GM19455 (cell line): ENCODE results near the gene DYSF.
"Not testable (repeated sequence)": the region's sequence is repeated elsewhere in the genome, so short reads cannot be mapped to it uniquely, and the experiment has no call there.

ENCODE experiments used
- ATAC-seq: cut with Tn5 transposase; IDR thresholded peaks from one replicate; pipeline ENCODE4 v1.9.1; 2021; ENCODE audit not compliant: unreplicated experiment

The DYSF gene

DNA sequence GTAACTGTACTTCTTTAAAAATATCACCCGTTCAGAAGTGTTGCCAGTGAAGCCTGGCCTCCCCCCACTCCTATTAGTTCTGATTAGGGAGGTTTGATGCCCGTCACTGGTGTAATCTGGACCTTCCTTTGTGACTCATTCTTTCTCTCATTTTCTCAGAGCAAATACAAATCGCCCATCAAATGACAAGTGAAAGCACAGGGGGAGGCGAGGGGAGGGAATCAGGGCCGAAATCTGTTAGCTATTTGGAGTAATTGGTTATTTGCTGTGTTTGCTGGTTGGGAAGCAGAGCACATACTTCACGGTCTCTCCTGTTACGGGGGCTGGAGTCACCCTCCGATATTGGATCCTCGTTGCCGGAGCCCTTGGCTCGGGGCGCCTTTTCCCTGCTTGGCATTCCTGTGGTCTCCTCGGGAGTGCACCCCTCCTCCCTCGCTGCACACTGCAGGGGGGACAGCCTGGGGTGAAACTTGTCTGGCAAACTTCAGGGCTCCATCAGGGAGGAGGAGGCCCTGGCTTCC, 178.1 kb downstream of the DYSF start:
- no peak for ATAC-seq

DNA sequence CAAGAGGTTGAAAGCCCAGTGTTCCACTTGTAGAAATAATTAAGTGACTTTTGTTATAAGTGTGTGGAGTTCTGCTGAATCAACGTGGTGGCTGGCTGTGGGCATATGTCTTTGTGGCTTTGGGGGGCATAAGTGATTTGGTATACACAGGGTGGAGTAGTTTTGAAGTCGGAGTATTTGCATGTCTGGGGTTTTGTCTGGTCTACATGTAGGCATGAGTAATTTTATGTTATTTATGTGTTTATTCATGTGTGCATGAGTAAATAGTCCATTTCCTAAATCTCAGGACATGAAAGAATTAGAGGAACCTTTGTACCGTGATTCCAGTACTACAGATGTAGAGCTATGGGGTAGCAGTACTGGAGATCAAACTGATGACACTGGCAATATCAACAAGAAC, 179.7 kb downstream of the DYSF start:
- no peak for ATAC-seq

DNA sequence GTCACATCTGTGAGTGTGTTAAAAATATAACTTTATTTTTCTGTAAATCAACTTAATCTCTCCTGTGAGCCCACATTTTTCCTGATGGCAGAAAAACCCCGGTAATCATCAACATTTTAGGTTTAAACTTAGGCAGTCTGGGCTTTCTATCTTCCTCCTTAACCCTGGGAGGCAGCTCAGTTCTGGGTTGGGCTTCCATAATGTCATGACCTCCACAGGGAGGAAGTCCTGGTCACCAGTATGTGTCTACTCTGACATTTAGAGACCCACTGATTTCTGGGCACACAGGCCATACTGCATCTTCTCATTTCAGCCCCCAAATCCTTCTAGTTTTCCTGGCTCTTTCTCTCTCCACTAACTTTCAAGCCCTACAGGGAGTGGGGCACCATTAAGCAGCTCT, 181.2 kb downstream of the DYSF start:
- ATAC-seq: no peak

GRCh38 chr2:71635798-71636197, 182.4 kb downstream of the DYSF start:
- no peak for ATAC-seq

GRCh38 chr2:71637168-71637567, 183.8 kb downstream of the DYSF start:
- ATAC-seq: no peak

- no peak for ATAC-seq
These were observed 184.4 kb downstream of the DYSF start for GRCh38 chr2:71637736-71638135.

DNA sequence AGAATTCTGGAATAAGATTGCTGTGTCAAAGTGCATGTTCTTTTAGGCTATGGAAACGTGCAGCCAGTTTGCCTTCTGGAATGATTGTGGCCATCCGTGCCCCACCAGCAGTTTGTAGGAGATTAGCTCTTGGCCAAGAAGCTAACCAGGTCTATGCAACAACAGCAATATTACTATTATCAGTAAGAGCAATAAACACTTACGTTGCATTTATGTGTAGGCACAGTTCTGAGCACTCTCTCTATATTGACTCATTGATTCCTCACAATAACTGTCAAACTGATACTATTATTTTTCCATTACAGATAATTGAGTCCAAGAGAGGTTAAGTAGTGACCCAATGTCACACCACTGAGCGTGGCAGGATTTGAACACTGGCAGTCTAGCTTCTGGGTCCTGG, 186.4 kb downstream of the DYSF start:
- ATAC-seq: no peak

- no peak for ATAC-seq
These were observed 187.1 kb downstream of the DYSF start for GRCh38 chr2:71640489-71640888.

GRCh38 chr2:71643674-71644357, 190.5 kb downstream of the DYSF start:
- ATAC-seq: no peak

- ATAC-seq: no peak
These were observed 192.7 kb downstream of the DYSF start for GRCh38 chr2:71646028-71646427.

GRCh38 chr2:71647356-71647755, 194.0 kb downstream of the DYSF start:
- no peak for ATAC-seq

- ATAC-seq: no peak
These were observed 202.1 kb downstream of the DYSF start for GRCh38 chr2:71655498-71655897.

GRCh38 chr2:71658256-71658655, 204.9 kb downstream of the DYSF start:
- not testable (repeated sequence) for ATAC-seq

DNA sequence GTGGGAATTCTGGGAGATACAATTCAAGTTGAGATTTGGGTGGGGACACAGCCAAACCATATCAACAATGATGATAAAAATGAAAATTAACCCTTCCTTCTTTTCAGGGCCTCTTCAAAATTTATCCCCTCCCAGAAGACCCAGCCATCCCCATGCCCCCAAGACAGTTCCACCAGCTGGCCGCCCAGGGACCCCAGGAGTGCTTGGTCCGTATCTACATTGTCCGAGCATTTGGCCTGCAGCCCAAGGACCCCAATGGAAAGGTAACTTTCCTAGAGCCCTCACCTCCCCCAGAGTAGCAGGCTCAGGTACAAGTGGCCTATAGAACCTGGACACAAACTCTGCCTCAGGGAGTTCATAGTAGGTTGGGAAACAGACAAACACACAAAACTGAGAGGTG, 205.4 kb downstream of the DYSF start:
- no peak for ATAC-seq

DNA sequence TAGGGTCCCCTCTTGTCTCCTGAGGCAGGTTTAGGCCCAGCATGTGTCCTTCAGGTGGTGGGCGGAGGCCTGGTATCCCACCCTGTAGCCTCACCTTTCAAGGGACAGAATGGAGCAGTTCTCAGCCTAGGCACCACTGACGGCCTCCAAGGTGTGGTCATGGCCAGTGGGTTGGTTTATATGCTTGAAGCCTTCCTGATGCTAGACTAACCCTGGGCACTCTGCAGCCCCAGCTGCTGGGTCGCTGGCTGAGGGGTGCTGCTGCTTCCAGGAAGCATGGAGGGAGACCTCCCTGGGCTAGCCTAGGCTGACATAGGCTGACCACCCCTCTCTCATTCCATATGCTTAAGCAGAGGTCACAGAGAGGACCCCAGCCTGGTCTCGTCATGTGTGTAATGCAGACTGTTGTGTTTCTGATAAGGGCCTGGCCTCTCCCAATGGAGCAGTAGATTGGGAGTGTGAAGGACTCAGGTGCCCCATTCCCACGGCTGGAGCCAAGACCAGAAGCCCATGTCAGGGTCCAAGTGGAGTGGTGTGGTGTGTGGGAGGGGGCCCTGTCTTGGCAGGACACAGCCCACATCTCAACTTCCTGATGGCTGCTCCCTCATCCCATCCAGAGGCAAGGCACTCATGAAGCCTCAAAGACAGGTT, 206.6 kb downstream of the DYSF start:
- ATAC-seq: no peak

- no peak for ATAC-seq
These were observed 208.4 kb downstream of the DYSF start for GRCh38 chr2:71661782-71662181.

DNA sequence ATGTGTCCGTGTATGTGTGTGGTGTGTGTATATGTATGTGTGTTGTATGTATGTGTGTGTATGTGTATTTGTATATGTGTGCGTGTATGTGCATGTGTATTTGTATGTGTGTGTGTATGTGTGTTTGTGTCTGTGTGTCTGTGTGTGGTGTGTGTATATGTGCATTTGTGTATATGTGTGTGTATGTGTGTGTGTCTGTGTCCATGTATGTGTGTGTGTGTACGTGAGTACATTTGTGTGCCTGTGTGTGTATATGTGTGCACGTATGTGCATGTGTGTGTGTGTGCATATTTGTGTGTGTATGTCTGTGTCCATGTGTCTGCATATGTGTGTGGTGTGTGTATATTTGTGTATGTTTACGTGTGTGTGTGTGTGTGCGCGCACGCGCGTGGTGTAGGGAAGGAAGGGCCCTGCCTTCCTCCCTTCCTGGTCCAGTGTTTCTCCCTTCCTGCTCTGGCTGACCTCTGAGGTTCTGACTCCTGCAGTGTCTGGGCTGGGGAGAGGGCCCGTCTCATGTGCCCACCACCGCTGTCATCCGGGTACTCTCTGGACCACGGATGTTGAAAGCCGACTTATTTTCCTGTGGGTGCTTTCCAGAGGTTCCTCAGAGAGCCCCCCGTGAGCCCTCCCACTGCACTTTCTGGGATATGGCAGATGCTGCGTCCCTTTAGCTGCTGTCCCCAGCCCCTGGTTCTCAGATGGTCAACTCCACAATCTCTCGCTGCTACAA, 209.5 kb downstream of the DYSF start:
- ATAC-seq: no peak

GRCh38 chr2:71664161-71664560, 210.8 kb downstream of the DYSF start:
- no peak for ATAC-seq

- no peak for ATAC-seq
These were observed 212.1 kb downstream of the DYSF start for GRCh38 chr2:71665168-71666093.

- no peak for ATAC-seq
These were observed 212.7 kb downstream of the DYSF start for GRCh38 chr2:71666094-71666474.
